COLO668 (cell line): ENCODE results near the gene EVA1B.

Experiments used
- DNase-seq: peaks from one replicate; lab custom pipeline; 2025; ENCODE audit not compliant: unreplicated experiment; lab: John Stamatoyannopoulos, UW

The EVA1B gene

GRCh38 chr1:36320767-36321118, 2.7 kb downstream of the EVA1B start:
- no peak for DNase-seq

GRCh38 chr1:36320291-36320761, 3.1 kb downstream of the EVA1B start:
- DNase-seq, result no peak

- DNase-seq, result no peak
Measured at GRCh38 chr1:36309397-36309796, 14.0 kb downstream of the EVA1B start.

GRCh38 chr1:36307601-36308330, 15.7 kb downstream of the EVA1B start:
- DNase-seq, result no peak

GRCh38 chr1:36306902-36307456, 16.5 kb downstream of the EVA1B start:
- peak; percentile 98 for DNase-seq

- peak; percentile 83 for DNase-seq
Measured at GRCh38 chr1:36306210-36306901, 17.1 kb downstream of the EVA1B start, which contains the start of gene SH3D21. SH3D21 (plus strand) TSS chr1:36306368; CDS start chr1:36306421, 53 bp downstream.

- DNase-seq, result no peak
Measured at GRCh38 chr1:36305915-36306209, 17.6 kb downstream of the EVA1B start.

GRCh38 chr1:36304970-36305914, 18.2 kb downstream of the EVA1B start:
- DNase-seq, result no peak

GRCh38 chr1:36304521-36304920, 18.9 kb downstream of the EVA1B start:
- no peak for DNase-seq

GRCh38 chr1:36303650-36304360, 19.6 kb downstream of the EVA1B start:
- no peak for DNase-seq

- DNase-seq, result no peak
Measured at GRCh38 chr1:36303244-36303643, 20.2 kb downstream of the EVA1B start.

GRCh38 chr1:36301220-36301619, 22.2 kb downstream of the EVA1B start:
- no peak for DNase-seq

GRCh38 chr1:36300526-36300925, 22.9 kb downstream of the EVA1B start:
- no peak for DNase-seq

- no peak for DNase-seq
Measured at GRCh38 chr1:36298640-36299039, 24.8 kb downstream of the EVA1B start.

- DNase-seq, result no peak
Measured at GRCh38 chr1:36297062-36297461, 26.4 kb downstream of the EVA1B start.

- no peak for DNase-seq
Measured at GRCh38 chr1:36295390-36295789, 28.1 kb downstream of the EVA1B start.

GRCh38 chr1:36287595-36287994, 35.9 kb downstream of the EVA1B start:
- DNase-seq, result no peak

- no peak for DNase-seq
Measured at GRCh38 chr1:36286802-36287201, 36.6 kb downstream of the EVA1B start.

- DNase-seq, result peak; percentile 72
Measured at GRCh38 chr1:36285443-36286101, 37.9 kb downstream of the EVA1B start.

- no peak for DNase-seq
Measured at GRCh38 chr1:36284517-36284916, 38.9 kb downstream of the EVA1B start.
